Skeletal muscle tissue (tissue), 4 donors: ENCODE measurements around the gene TUBGCP2. TPM values are rescaled to one million over a fixed set of nuclear protein-coding genes. Genes with fewer than 3 reads are reported as not detected.

Experiments used
- H3K27ac ChIP-seq: one replicate; pipeline ENCODE4 v1.7.0; 2013; ENCODE audit warnings: mild to moderate bottlenecking, low read depth, low read length, inconsistent platforms
- H3K27me3 ChIP-seq, 3 donors: one replicate each; pipeline ENCODE4 v1.7.0; 2013; ENCODE audit warnings: low read length in 3 of 3; ENCODE audit not compliant: control insufficient read depth in 3 of 3, insufficient read depth in 3 of 3
- H3K36me3 ChIP-seq, 3 donors: one replicate each; pipeline ENCODE4 v1.7.0; 2013; ENCODE audit warnings: low read length in 3 of 3; ENCODE audit not compliant: control insufficient read depth in 3 of 3, insufficient read depth in 3 of 3
- H3K4me1 ChIP-seq, 3 donors: one replicate each; pipeline ENCODE4 v1.7.0; 2013; ENCODE audit warnings: low read length in 3 of 3, mild to moderate bottlenecking in 3 of 3; ENCODE audit not compliant: control insufficient read depth in 3 of 3, insufficient read depth in 3 of 3
- H3K4me3 ChIP-seq, 3 donors: one replicate each; pipeline ENCODE4 v1.7.0; 2013; ENCODE audit warnings: low read length in 3 of 3
- H3K9ac ChIP-seq, 3 donors: one replicate each; pipeline ENCODE4 v1.7.0; 2013; ENCODE audit warnings: low read length in 3 of 3, mild to moderate bottlenecking in 3 of 3, moderate library complexity in 2 of 3, low read depth in 1 of 3
- H3K9me3 ChIP-seq, 3 donors: one replicate each; pipeline ENCODE4 v1.7.0; 2013; ENCODE audit warnings: low read length in 3 of 3; ENCODE audit not compliant: control insufficient read depth in 3 of 3
- total RNA-seq: library from RNA; depleted of rRNA; stranded (reverse); fragments of >200 nt; gene quantifications from one replicate; pipeline ENCODE4 v1.2.3, GENCODE V29; 2014
- donor health status: Osteomylitis.

TUBGCP2 gene
- total RNA-seq, 1 donor from 2014 or later, result 39.7 TPM

DNA sequence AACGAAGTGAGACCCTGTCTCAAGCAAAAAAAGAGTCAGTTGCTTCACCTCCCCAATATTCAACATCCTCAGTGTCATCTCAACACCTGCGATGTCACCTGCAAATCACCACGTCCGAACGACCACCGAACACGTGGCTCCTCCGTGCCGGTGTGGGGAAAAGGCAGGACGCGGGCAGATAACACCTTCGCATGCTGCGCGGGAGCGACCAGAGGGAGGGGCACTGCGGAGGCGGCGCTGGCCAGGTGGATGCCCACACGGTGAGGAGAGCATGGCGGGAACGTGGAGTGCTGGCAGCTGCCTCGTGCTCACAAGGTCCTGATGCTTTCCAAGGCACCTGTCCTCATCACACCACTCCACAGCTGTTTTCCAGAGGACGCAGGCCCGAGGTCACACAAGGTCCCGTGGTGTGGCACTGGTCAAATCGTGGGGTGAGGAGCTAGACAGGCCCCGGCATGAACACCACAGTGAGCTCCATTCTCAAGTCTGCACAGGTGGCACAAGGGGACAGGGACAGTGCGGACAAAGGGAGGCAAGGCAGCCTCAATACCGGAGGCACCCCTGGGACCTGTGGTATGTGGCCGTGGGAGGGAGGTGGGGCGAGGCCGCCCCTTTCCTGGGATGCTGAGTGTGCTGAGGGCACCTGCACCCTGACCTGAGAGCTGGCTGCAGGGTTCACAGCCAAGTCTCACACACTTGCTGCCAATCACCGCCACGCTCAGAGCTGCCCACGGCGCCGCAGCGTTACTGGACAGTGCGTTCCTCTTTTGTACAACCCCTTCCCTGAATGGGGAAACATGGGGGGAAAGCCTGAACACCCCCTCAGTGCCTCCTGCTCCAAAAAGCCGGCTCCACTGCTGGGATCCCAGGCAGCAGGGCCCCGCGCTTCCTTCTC lies 13.0 kb downstream of the TUBGCP2 start:
- Histone ChIP-seq H3K27me3 (no peaks in the 10 kb centered on the region), H3K9ac (no peak overlapping the region), H3K9me3 (no peaks in the 10 kb centered on the region), H3K36me3 (peaks cover 73 to 82% (median 77%) of the 10 kb centered on the region in 3 donors), H3K27ac (no peak overlapping the region), H3K4me1 (no peaks in the 10 kb centered on the region), H3K4me3 (no peak overlapping the region)

GRCh38 chr10:133294189-133294588 lies 14.5 kb downstream of the TUBGCP2 start:
- H3K9me3 ChIP-seq, result no peaks in the 10 kb centered on the region
- H3K4me1 ChIP-seq, result no peaks in the 10 kb centered on the region
- no peak overlapping the region for H3K27ac ChIP-seq
- no peak overlapping the region for H3K9ac ChIP-seq
- no peaks in the 10 kb centered on the region for H3K27me3 ChIP-seq
- no peak overlapping the region for H3K4me3 ChIP-seq
- H3K36me3 ChIP-seq, result peaks cover 72 to 78% (median 73%) of the 10 kb centered on the region in 3 donors

DNA sequence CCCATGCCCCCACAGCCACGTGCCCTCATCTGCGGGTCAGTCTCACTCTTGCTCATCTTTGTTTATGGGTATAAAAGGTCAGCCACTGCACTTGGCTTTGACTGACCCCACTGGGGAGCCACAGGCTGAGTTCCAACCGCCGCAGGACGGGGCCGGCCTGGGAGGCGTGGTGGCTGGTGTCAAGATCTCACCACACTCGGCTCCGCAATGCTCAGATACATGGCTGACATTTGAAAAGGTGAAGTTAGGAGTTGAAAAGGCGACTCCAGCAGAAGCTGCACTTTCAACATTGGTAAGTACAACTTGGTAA lies 14.9 kb downstream of the TUBGCP2 start:
- Histone ChIP-seq H3K27me3 (no peaks in the 10 kb centered on the region), H3K36me3 (peaks cover 73 to 78% (median 73%) of the 10 kb centered on the region in 3 donors), H3K9ac (no peak overlapping the region), H3K4me1 (no peaks in the 10 kb centered on the region), H3K4me3 (no peak overlapping the region), H3K9me3 (no peaks in the 10 kb centered on the region), H3K27ac (no peak overlapping the region)

DNA sequence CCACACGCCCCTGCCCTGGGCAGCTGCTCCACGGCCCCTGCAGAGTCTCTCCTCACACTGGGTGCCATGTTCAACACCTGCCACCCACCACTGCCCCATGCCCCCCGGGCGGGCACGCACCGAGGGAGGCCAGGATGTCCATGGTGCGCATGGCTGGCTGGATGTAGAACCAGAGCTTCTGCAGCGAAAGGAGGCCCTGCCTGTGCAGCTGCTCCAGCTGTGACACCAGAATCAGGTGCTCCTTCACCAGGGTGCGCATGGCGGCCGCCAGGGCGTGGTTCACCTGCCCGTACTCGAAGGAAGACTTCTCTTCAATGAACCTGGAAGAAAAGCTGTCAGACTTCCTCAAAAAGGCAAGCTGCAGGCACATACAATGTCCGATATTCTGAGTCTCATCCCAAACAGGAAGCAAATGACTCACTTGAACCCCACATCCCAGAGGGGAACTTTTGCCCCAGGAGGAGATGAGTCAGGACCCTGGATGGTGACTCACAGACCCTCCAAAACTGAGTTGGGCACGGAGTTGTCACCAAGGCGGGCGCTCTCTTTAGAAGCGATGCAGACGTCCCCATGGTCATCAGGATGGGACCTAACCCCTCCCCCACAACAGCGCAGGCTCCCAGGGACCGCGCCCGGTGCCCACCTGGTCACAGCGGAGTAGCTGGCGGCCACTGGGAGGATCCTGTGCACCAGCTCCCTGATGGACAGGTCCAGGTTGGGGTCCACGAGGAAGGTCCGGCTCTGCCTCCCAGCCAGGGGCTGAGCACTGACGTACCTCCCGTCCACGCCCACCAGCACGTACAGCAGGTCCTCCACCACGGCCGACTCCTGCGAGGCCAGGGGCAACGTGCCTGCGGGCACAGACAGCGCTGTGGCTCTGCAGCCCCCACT lies 15.5 kb downstream of the TUBGCP2 start:
- Histone ChIP-seq H3K4me3 (no peak overlapping the region), H3K4me1 (no peaks in the 10 kb centered on the region), H3K9ac (no peak overlapping the region), H3K27ac (no peak overlapping the region), H3K27me3 (no peaks in the 10 kb centered on the region), H3K36me3 (peaks cover 72 to 77% (median 72%) of the 10 kb centered on the region in 3 donors), H3K9me3 (no peaks in the 10 kb centered on the region)

GRCh38 chr10:133289761-133290160 lies 18.9 kb downstream of the TUBGCP2 start:
- H3K9ac ChIP-seq, result no peak overlapping the region
- no peak overlapping the region for H3K4me3 ChIP-seq
- H3K27me3 ChIP-seq, result no peaks in the 10 kb centered on the region
- no peak overlapping the region for H3K27ac ChIP-seq
- no peaks in the 10 kb centered on the region for H3K4me1 ChIP-seq
- H3K9me3 ChIP-seq, result no peaks in the 10 kb centered on the region
- peaks cover 71 to 77% (median 71%) of the 10 kb centered on the region in 3 donors for H3K36me3 ChIP-seq

DNA sequence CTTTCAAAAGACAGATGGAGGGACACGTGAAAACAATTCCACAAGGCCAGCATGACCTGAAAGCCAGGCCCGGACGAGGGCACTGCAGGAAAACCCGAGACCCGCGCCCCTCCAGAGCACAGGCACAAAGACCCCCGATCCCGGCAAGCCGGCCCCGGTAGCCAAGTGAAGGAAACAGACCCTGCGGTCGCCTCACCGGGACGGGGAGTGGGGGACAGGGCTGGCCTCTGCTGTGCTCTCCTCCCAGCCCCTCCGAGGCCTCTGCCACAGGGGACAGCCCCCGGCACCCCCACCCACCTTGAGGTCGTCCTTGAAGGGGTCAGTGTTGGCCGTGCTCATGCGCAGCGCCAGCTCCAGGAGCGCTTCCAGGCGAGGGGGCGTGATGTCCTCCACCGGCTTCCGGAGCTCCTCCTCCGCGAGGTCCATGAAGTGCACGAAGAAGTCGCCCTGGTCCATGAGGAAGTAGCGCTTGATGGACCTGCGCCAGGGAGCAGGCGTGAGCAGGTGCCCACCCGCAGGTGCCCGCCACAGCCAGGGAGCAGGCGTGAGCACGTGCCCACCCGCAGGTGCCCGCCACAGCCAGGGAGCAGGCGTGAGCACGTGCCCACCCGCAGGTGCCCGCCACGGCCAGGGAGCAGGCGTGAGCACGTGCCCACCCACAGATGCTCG lies 20.7 kb downstream of the TUBGCP2 start:
- no peak overlapping the region for H3K4me3 ChIP-seq
- H3K4me1 ChIP-seq, result no peaks in the 10 kb centered on the region
- H3K27me3 ChIP-seq, result no peaks in the 10 kb centered on the region
- no peak overlapping the region for H3K27ac ChIP-seq
- no peak overlapping the region for H3K9ac ChIP-seq
- H3K36me3 ChIP-seq, result peaks cover 73 to 76% (median 75%) of the 10 kb centered on the region in 3 donors
- no peaks in the 10 kb centered on the region for H3K9me3 ChIP-seq

GRCh38 chr10:133286366-133286765 lies 22.3 kb downstream of the TUBGCP2 start:
- H3K9me3 ChIP-seq, result no peaks in the 10 kb centered on the region
- H3K4me1 ChIP-seq, result no peaks in the 10 kb centered on the region
- H3K9ac ChIP-seq, result no peak overlapping the region
- H3K36me3 ChIP-seq, result peaks cover 82 to 83% (median 83%) of the 10 kb centered on the region in 3 donors
- no peaks in the 10 kb centered on the region for H3K27me3 ChIP-seq
- no peak overlapping the region for H3K4me3 ChIP-seq
- H3K27ac ChIP-seq, result no peak overlapping the region

GRCh38 chr10:133285217-133285616 lies 23.5 kb downstream of the TUBGCP2 start:
- H3K27me3 ChIP-seq, result no peaks in the 10 kb centered on the region
- H3K36me3 ChIP-seq, result peaks cover 80 to 86% (median 82%) of the 10 kb centered on the region in 3 donors
- no peak overlapping the region for H3K9ac ChIP-seq
- H3K4me3 ChIP-seq, result no peak overlapping the region
- peaks cover 0 to 3% (median 0%) of the 10 kb centered on the region in 3 donors for H3K4me1 ChIP-seq
- no peak overlapping the region for H3K27ac ChIP-seq
- H3K9me3 ChIP-seq, result no peaks in the 10 kb centered on the region

DNA sequence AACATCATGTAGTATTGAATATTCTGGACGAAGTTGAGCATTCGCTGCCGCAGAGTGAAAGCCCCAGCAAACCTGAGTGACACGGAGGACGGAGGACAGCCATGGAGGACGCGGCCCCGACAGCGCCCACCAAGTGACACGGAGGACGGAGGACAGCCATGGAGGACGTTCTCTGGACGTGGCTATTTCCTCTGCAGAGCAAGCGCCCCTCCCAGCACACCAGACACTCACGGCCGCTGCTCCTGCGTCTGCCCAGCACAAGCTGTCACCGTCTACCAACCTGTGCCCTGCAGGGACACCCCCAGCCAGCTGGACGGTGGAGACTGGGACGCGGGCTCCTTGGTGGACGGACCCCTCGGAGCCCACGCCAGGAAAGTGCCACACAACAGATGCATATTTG lies 24.7 kb downstream of the TUBGCP2 start:
- no peaks in the 10 kb centered on the region for H3K27me3 ChIP-seq
- H3K27ac ChIP-seq, result no peak overlapping the region
- H3K9me3 ChIP-seq, result no peaks in the 10 kb centered on the region
- no peak overlapping the region for H3K4me3 ChIP-seq
- H3K9ac ChIP-seq, result no peak overlapping the region
- H3K4me1 ChIP-seq, result peaks cover 0 to 7% (median 0%) of the 10 kb centered on the region in 3 donors
- peaks cover 82 to 88% (median 83%) of the 10 kb centered on the region in 3 donors for H3K36me3 ChIP-seq
